Large intestine (tissue), 3 donors: ENCODE results near the gene MN1. TPM values are rescaled to one million over a fixed set of nuclear protein-coding genes. Genes with fewer than 3 reads are reported as not detected.

Experiments
- DNase-seq, 2 donors: peaks; one replicate each; pipeline versions ENCODE4 v3.0.0 to v3.0.0-alpha.2; 2013
- H3K27ac ChIP-seq: one replicate; pipeline ENCODE4 v1.5.1; 2013; ENCODE audit warnings: low read length
- H3K27me3 ChIP-seq: 2 replicates; pipeline ENCODE4 v1.6.1; 2013; ENCODE audit warnings: low read length; ENCODE audit not compliant: control insufficient read depth, insufficient read depth
- H3K36me3 ChIP-seq: 2 replicates; pipeline ENCODE4 v1.6.1; 2013; ENCODE audit warnings: low read length; ENCODE audit not compliant: control insufficient read depth, insufficient read depth
- H3K4me1 ChIP-seq: one replicate; pipeline ENCODE4 v1.6.1; 2013; ENCODE audit warnings: low read length; ENCODE audit not compliant: control insufficient read depth, insufficient read depth
- H3K4me3 ChIP-seq: one replicate; pipeline ENCODE4 v1.5.1; 2013; ENCODE audit warnings: low read length
- H3K9me3 ChIP-seq: one replicate; pipeline ENCODE4 v1.6.1; 2013; ENCODE audit warnings: mild to moderate bottlenecking, low read depth, low read length, moderate library complexity; ENCODE audit not compliant: control insufficient read depth
- WGBS: methylation state at CpG from one replicate; pipeline ENCODE4 v1.1.5; 2013; ENCODE audit warnings: low lambda C conversion rate; ENCODE audit not compliant: insufficient coverage; 5-methylcytosine and 5-hydroxymethylcytosine counted together
- polyA plus RNA-seq: library from polyadenylated mRNA; unstranded; fragments of 120-200 nt; gene quantifications from one replicate; pipeline ENCODE4 v1.2.1, GENCODE V29; 2013

Gene MN1
- polyA plus RNA-seq, 1 donor: 5.8 TPM

- H3K4me1 ChIP-seq: peaks cover 9% of the 10 kb centered on the region
- WGBS: 27% methylated on average over 3 of the region's 15 CpGs
- DNase-seq: no peak
- H3K9me3 ChIP-seq: no peaks in the 10 kb centered on the region
- H3K27ac ChIP-seq: no peak overlapping the region
- no peak overlapping the region for H3K4me3 ChIP-seq
- peaks cover 4% of the 10 kb centered on the region for H3K36me3 ChIP-seq
- H3K27me3 ChIP-seq: no peaks in the 10 kb centered on the region
These were observed 41.3 kb upstream of the MN1 start for GRCh38 chr22:27842669-27843431.

- no CpG with 5 or more reads among the region's 1 CpG for WGBS
- Histone ChIP-seq H3K4me1 (peaks cover 9% of the 10 kb centered on the region), H3K36me3 (peaks cover 4% of the 10 kb centered on the region), H3K27me3 (no peaks in the 10 kb centered on the region), H3K9me3 (no peaks in the 10 kb centered on the region), H3K4me3 (no peak overlapping the region), H3K27ac (no peak overlapping the region)
- DNase-seq: no peak
These were observed 40.6 kb upstream of the MN1 start for GRCh38 chr22:27842201-27842600.

- no peak for DNase-seq
- 100% methylated on average over 2 of the region's 7 CpGs for WGBS
- Histone ChIP-seq H3K27me3 (no peaks in the 10 kb centered on the region), H3K36me3 (peaks cover 2% of the 10 kb centered on the region), H3K4me3 (no peak overlapping the region), H3K4me1 (peaks cover 11% of the 10 kb centered on the region), H3K9me3 (no peaks in the 10 kb centered on the region), H3K27ac (no peak overlapping the region)
These were observed 38.9 kb upstream of the MN1 start for GRCh38 chr22:27840436-27840835.

- Histone ChIP-seq H3K4me3 (no peak overlapping the region), H3K27me3 (no peaks in the 10 kb centered on the region), H3K36me3 (no peaks in the 10 kb centered on the region), H3K27ac (no peak overlapping the region), H3K4me1 (peaks cover 10% of the 10 kb centered on the region), H3K9me3 (no peaks in the 10 kb centered on the region)
- WGBS: 100% methylated on average over 2 of the region's 13 CpGs
- DNase-seq: no peak
These were observed 37.6 kb upstream of the MN1 start for GRCh38 chr22:27839057-27839660.

GRCh38 chr22:27836181-27836580, 34.6 kb upstream of the MN1 start:
- H3K27me3 ChIP-seq: no peaks in the 10 kb centered on the region
- H3K9me3 ChIP-seq: no peaks in the 10 kb centered on the region
- no CpG with 5 or more reads among the region's 10 CpGs for WGBS
- no peaks in the 10 kb centered on the region for H3K36me3 ChIP-seq
- H3K4me1 ChIP-seq: peaks cover 5% of the 10 kb centered on the region
- H3K4me3 ChIP-seq: no peak overlapping the region
- DNase-seq: no peak
- H3K27ac ChIP-seq: no peak overlapping the region

GRCh38 chr22:27835446-27835845, 33.9 kb upstream of the MN1 start:
- H3K4me3 ChIP-seq: no peak overlapping the region
- H3K36me3 ChIP-seq: no peaks in the 10 kb centered on the region
- H3K4me1 ChIP-seq: peaks cover 5% of the 10 kb centered on the region
- WGBS: no CpG with 5 or more reads among the region's 6 CpGs
- H3K9me3 ChIP-seq: no peaks in the 10 kb centered on the region
- H3K27me3 ChIP-seq: no peaks in the 10 kb centered on the region
- DNase-seq: no peak
- no peak overlapping the region for H3K27ac ChIP-seq

- Histone ChIP-seq H3K4me3 (no peak overlapping the region), H3K27me3 (no peaks in the 10 kb centered on the region), H3K36me3 (no peaks in the 10 kb centered on the region), H3K27ac (no peak overlapping the region), H3K9me3 (no peaks in the 10 kb centered on the region), H3K4me1 (peaks cover 5% of the 10 kb centered on the region)
- DNase-seq: no peak
- no CpG with 5 or more reads among the region's 20 CpGs for whole genome bisulfite sequencing
These were observed 33.0 kb upstream of the MN1 start for GRCh38 chr22:27834364-27835185.

GRCh38 chr22:27833803-27834202, 32.2 kb upstream of the MN1 start:
- no CpG with 5 or more reads among the region's 2 CpGs for WGBS

GRCh38 chr22:27832606-27833005, 31.1 kb upstream of the MN1 start:
- Histone ChIP-seq H3K27ac (no peak overlapping the region), H3K36me3 (no peaks in the 10 kb centered on the region), H3K9me3 (no peaks in the 10 kb centered on the region), H3K4me1 (peaks cover 5% of the 10 kb centered on the region), H3K27me3 (no peaks in the 10 kb centered on the region), H3K4me3 (no peak overlapping the region)
- no CpG with 5 or more reads among the region's 7 CpGs for WGBS
- no peak for DNase-seq

More at GRCh38 chr22:27833803-27834202, 32.2 kb upstream of the MN1 start:
- H3K4me3 ChIP-seq: no peak overlapping the region
- H3K27me3 ChIP-seq: no peaks in the 10 kb centered on the region
- peaks cover 5% of the 10 kb centered on the region for H3K4me1 ChIP-seq
- no peak overlapping the region for H3K27ac ChIP-seq
- H3K9me3 ChIP-seq: no peaks in the 10 kb centered on the region
- no peaks in the 10 kb centered on the region for H3K36me3 ChIP-seq
- no peak for DNase-seq

- Histone ChIP-seq H3K4me1 (no peaks in the 10 kb centered on the region), H3K27ac (no peak overlapping the region), H3K4me3 (no peak overlapping the region), H3K27me3 (no peaks in the 10 kb centered on the region), H3K9me3 (peaks cover 4% of the 10 kb centered on the region), H3K36me3 (no peaks in the 10 kb centered on the region)
- no peak for DNase-seq
- WGBS: no CpG with 5 or more reads among the region's 3 CpGs
These were observed 28.1 kb upstream of the MN1 start for GRCh38 chr22:27829620-27830019.
